ENCODE measurements around the gene ACTA1. TPM values are rescaled to one million over a fixed set of nuclear protein-coding genes. Genes with fewer than 3 reads are reported as not detected.
"Not testable (repeated sequence)": the region's sequence is repeated elsewhere in the genome, so short reads cannot be mapped to it uniquely, and the experiment has no call there.

The ACTA1 gene
- total RNA-seq, 1 experiment from 2014 or later: not detected

GRCh38 chr1:229397762-229398161 is 36.1 kb downstream of the ACTA1 start:
- Histone ChIP-seq H3K36me3 (ENCODE audit: insufficient read depth, low read length, poor library complexity, severe bottlenecking) (no peaks in the 10 kb centered on the region), H3K4me1 (ENCODE audit: insufficient read depth, low read length, poor library complexity, severe bottlenecking) (peaks cover 6% of the 10 kb centered on the region), H3K4me3 (ENCODE audit: low read depth, low read length, poor library complexity, severe bottlenecking) (no peak overlapping the region), H3K9me3 (ENCODE audit: low read depth, low read length, poor library complexity, severe bottlenecking) (no peaks in the 10 kb centered on the region), H3K27me3 (replicated peaks; ENCODE audit: insufficient read depth, low read depth, low read length, poor library complexity) (peaks cover 6% of the 10 kb centered on the region), H3K27ac (ENCODE audit: low read depth, low read length, poor library complexity, severe bottlenecking) (no peak overlapping the region)
- POLR2A ChIA-PET (ENCODE audit: low non-redundant PET): no interaction called here
- BruUV-seq (replicated peaks): no TSS peak
- CTCF ChIA-PET: no interaction called here
- intact Hi-C loops (cut with micrococcal nuclease; ENCODE audit: unreplicated experiment): no loop called here
- TF ChIP-seq EZH2 (IDR thresholded peaks at IDR 0.05; ENCODE audit: borderline replicate concordance, low read depth, low read length, poor library complexity, severe bottlenecking) (no peak), CTCF (conservative IDR thresholded peaks at IDR 0.05; ENCODE audit: low read depth, low read length) (no peak)
- DNase-seq (ENCODE audit: low spot score): no peak

- intact Hi-C loops (cut with micrococcal nuclease; ENCODE audit: unreplicated experiment): no loop called here
- Histone ChIP-seq H3K4me1 (ENCODE audit: insufficient read depth, low read length, poor library complexity, severe bottlenecking) (peaks cover 6% of the 10 kb centered on the region), H3K4me3 (ENCODE audit: low read depth, low read length, poor library complexity, severe bottlenecking) (no peak overlapping the region), H3K27ac (ENCODE audit: low read depth, low read length, poor library complexity, severe bottlenecking) (no peak overlapping the region), H3K27me3 (replicated peaks; ENCODE audit: insufficient read depth, low read depth, low read length, poor library complexity) (peaks cover 6% of the 10 kb centered on the region), H3K36me3 (ENCODE audit: insufficient read depth, low read length, poor library complexity, severe bottlenecking) (no peaks in the 10 kb centered on the region), H3K9me3 (ENCODE audit: low read depth, low read length, poor library complexity, severe bottlenecking) (no peaks in the 10 kb centered on the region)
- no peak for TF ChIP-seq CTCF (conservative IDR thresholded peaks at IDR 0.05; ENCODE audit: low read depth, low read length)
- TF ChIP-seq EZH2 (IDR thresholded peaks at IDR 0.05; ENCODE audit: borderline replicate concordance, low read depth, low read length, poor library complexity, severe bottlenecking): no peak
- ChIA-PET POLR2A (ENCODE audit: low non-redundant PET) (no interaction called here), CTCF (interaction anchor here (0.6 kb wide), 1 partner anchor 119 kb away, joined by 3 read pairs; no protein-coding TSS in a partner anchor)
- DNase-seq (ENCODE audit: low spot score): no peak
- BruUV-seq (replicated peaks): no TSS peak
These were observed 37.2 kb downstream of the ACTA1 start for GRCh38 chr1:229396585-229397206.

GRCh38 chr1:229394517-229394916 is 39.4 kb downstream of the ACTA1 start:
- H3K36me3 ChIP-seq (ENCODE audit: insufficient read depth, low read length, poor library complexity, severe bottlenecking); H3K27me3 ChIP-seq (replicated peaks; ENCODE audit: insufficient read depth, low read depth, low read length, poor library complexity); H3K4me1 ChIP-seq (ENCODE audit: insufficient read depth, low read length, poor library complexity, severe bottlenecking); H3K4me3 ChIP-seq (ENCODE audit: low read depth, low read length, poor library complexity, severe bottlenecking); DNase-seq (ENCODE audit: low spot score); POLR2A ChIA-PET (ENCODE audit: low non-redundant PET); BruUV-seq (replicated peaks); H3K9me3 ChIP-seq (ENCODE audit: low read depth, low read length, poor library complexity, severe bottlenecking); H3K27ac ChIP-seq (ENCODE audit: low read depth, low read length, poor library complexity, severe bottlenecking); intact Hi-C loops (cut with micrococcal nuclease; ENCODE audit: unreplicated experiment); CTCF ChIA-PET: not testable (repeated sequence)

GRCh38 chr1:229392936-229393335 is 41.0 kb downstream of the ACTA1 start:
- POLR2A ChIA-PET (ENCODE audit: low non-redundant PET): interaction anchor here (0.6 to 0.7 kb wide), 2 partner anchors 114 to 187 kb away, joined by 4 to 6 read pairs; no protein-coding TSS in a partner anchor
- intact Hi-C loops (cut with micrococcal nuclease; ENCODE audit: unreplicated experiment): no loop called here
- Histone ChIP-seq H3K36me3 (ENCODE audit: insufficient read depth, low read length, poor library complexity, severe bottlenecking) (no peaks in the 10 kb centered on the region), H3K27ac (ENCODE audit: low read depth, low read length, poor library complexity, severe bottlenecking) (no peak overlapping the region), H3K4me3 (ENCODE audit: low read depth, low read length, poor library complexity, severe bottlenecking) (no peak overlapping the region), H3K9me3 (ENCODE audit: low read depth, low read length, poor library complexity, severe bottlenecking) (no peaks in the 10 kb centered on the region), H3K4me1 (ENCODE audit: insufficient read depth, low read length, poor library complexity, severe bottlenecking) (no peaks in the 10 kb centered on the region), H3K27me3 (replicated peaks; ENCODE audit: insufficient read depth, low read depth, low read length, poor library complexity) (no peaks in the 10 kb centered on the region)
- DNase-seq (ENCODE audit: low spot score): no peak
- BruUV-seq (replicated peaks): no TSS peak
- CTCF ChIA-PET: no interaction called here
- TF ChIP-seq CTCF (conservative IDR thresholded peaks at IDR 0.05; ENCODE audit: low read depth, low read length) (no peak), EZH2 (IDR thresholded peaks at IDR 0.05; ENCODE audit: borderline replicate concordance, low read depth, low read length, poor library complexity, severe bottlenecking) (no peak)

Measured in A673 (cell line).